ENCODE data around the gene VWA3A. TPM values are rescaled to one million over a fixed set of nuclear protein-coding genes. Genes with fewer than 3 reads are reported as not detected.

Gene VWA3A
- total RNA-seq, 2 experiments from 2014 or later, result not detected

GRCh38 chr16:22071331-22071910 lies 20.9 kb upstream of the VWA3A start:
- Histone ChIP-seq H3K36me3 (ENCODE audit: insufficient read depth, low read length) (peaks cover 4% of the 10 kb centered on the region; the same call in 1 of the 2 replicates), H3K9me2 (ENCODE audit: insufficient read depth, low read length) (no peaks in the 10 kb centered on the region), H3K79me2 (ENCODE audit: insufficient read depth, low read depth, low read length) (no peaks in the 10 kb centered on the region), H3K27ac (ENCODE audit: low read depth, low read length, poor library complexity, severe bottlenecking) (no peak overlapping the region), H3K4me3 (ENCODE audit: low read depth, low read length, poor library complexity, severe bottlenecking) (no peak overlapping the region), H2AFZ (ENCODE audit: low read length) (no peak overlapping the region), H3K9me3 (ENCODE audit: low read length) (peaks cover 12% of the 10 kb centered on the region), H3K4me2 (ENCODE audit: low read length) (no peak overlapping the region), H3K4me1 (ENCODE audit: insufficient read depth, low read length, poor library complexity, severe bottlenecking) (peaks cover 4% of the 10 kb centered on the region), H4K20me1 (ENCODE audit: insufficient read depth, low read length) (no peaks in the 10 kb centered on the region)
- no TSS peak for BruUV-seq (replicated peaks)
- ChIA-PET POLR2A (interaction anchor here (0.6 to 1.5 kb wide), 3 partner anchors 11 to 339 kb away, joined by 3 to 6 read pairs (median 3); no protein-coding TSS in a partner anchor), CTCF (ENCODE audit: unreplicated experiment) (no interaction called here)
- intact Hi-C loops (cut with micrococcal nuclease; ENCODE audit: unreplicated experiment), result no loop called here
- no peak for DNase-seq (ENCODE audit: low spot score)
- no peak for TF ChIP-seq EZH2phosphoT487 (IDR thresholded peaks at IDR 0.05; ENCODE audit: borderline replicate concordance, low read depth, low read length)
- no peak for TF ChIP-seq CTCF (conservative IDR thresholded peaks at IDR 0.05; ENCODE audit: low read length)

GRCh38 chr16:22073350-22073749 lies 19.0 kb upstream of the VWA3A start:
- Histone ChIP-seq H3K27ac (ENCODE audit: low read depth, low read length, poor library complexity, severe bottlenecking) (no peak overlapping the region), H3K4me1 (ENCODE audit: insufficient read depth, low read length, poor library complexity, severe bottlenecking) (peaks cover 9% of the 10 kb centered on the region), H3K36me3 (ENCODE audit: insufficient read depth, low read length) (no peaks in the 10 kb centered on the region), H3K4me3 (ENCODE audit: low read depth, low read length, poor library complexity, severe bottlenecking) (no peak overlapping the region), H4K20me1 (ENCODE audit: insufficient read depth, low read length) (no peaks in the 10 kb centered on the region), H2AFZ (ENCODE audit: low read length) (no peak overlapping the region), H3K4me2 (ENCODE audit: low read length) (no peak overlapping the region), H3K79me2 (ENCODE audit: insufficient read depth, low read depth, low read length) (no peaks in the 10 kb centered on the region), H3K9me2 (ENCODE audit: insufficient read depth, low read length) (no peaks in the 10 kb centered on the region), H3K9me3 (ENCODE audit: low read length) (peaks cover 3% of the 10 kb centered on the region; the same call in 1 of the 2 replicates)
- POLR2A ChIA-PET, result interaction anchor here (1.0 to 1.5 kb wide), 2 partner anchors 9 to 71 kb away, joined by 3 to 4 read pairs; no protein-coding TSS in a partner anchor
- no peak for DNase-seq (ENCODE audit: low spot score)
- BruUV-seq (replicated peaks), result no TSS peak
- intact Hi-C loops (cut with micrococcal nuclease; ENCODE audit: unreplicated experiment), result no loop called here
- TF ChIP-seq CTCF (conservative IDR thresholded peaks at IDR 0.05; ENCODE audit: low read length) (no peak), EZH2phosphoT487 (IDR thresholded peaks at IDR 0.05; ENCODE audit: borderline replicate concordance, low read depth, low read length) (no peak)
- CTCF ChIA-PET (ENCODE audit: unreplicated experiment), result no interaction called here

- no peak overlapping the region for H3K4me2 ChIP-seq (ENCODE audit: low read length)
- no peaks in the 10 kb centered on the region for H3K36me3 ChIP-seq (ENCODE audit: insufficient read depth, low read length)
- ChIA-PET CTCF (ENCODE audit: unreplicated experiment) (no interaction called here), POLR2A (interaction anchor here (0.6 kb wide), 1 partner anchor 63 kb away, joined by 3 read pairs; no protein-coding TSS in a partner anchor)
- no TSS peak for BruUV-seq (replicated peaks)
- intact Hi-C loops (cut with micrococcal nuclease; ENCODE audit: unreplicated experiment), result no loop called here
- H3K27ac ChIP-seq (ENCODE audit: low read depth, low read length, poor library complexity, severe bottlenecking), result no peak overlapping the region
- no peak overlapping the region for H3K4me3 ChIP-seq (ENCODE audit: low read depth, low read length, poor library complexity, severe bottlenecking)
- no peak for TF ChIP-seq CTCF (conservative IDR thresholded peaks at IDR 0.05; ENCODE audit: low read length)
- TF ChIP-seq EZH2phosphoT487 (IDR thresholded peaks at IDR 0.05; ENCODE audit: borderline replicate concordance, low read depth, low read length), result no peak
- H3K9me3 ChIP-seq (ENCODE audit: low read length), result no peaks in the 10 kb centered on the region
- H4K20me1 ChIP-seq (ENCODE audit: insufficient read depth, low read length), result 0 out of 2 replicates have a peak, but pooled peaks cover 3% of the 10 kb centered on the region
- H2AFZ ChIP-seq (ENCODE audit: low read length), result no peak overlapping the region
- peaks cover 9% of the 10 kb centered on the region for H3K4me1 ChIP-seq (ENCODE audit: insufficient read depth, low read length, poor library complexity, severe bottlenecking)
- H3K9me2 ChIP-seq (ENCODE audit: insufficient read depth, low read length), result no peaks in the 10 kb centered on the region
- no peaks in the 10 kb centered on the region for H3K79me2 ChIP-seq (ENCODE audit: insufficient read depth, low read depth, low read length)
- DNase-seq (ENCODE audit: low spot score), result no peak
These were observed 17.1 kb upstream of the VWA3A start for GRCh38 chr16:22075043-22075757.
